T-cell (primary cell): ENCODE measurements around the gene RANBP17. TPM values are rescaled to one million over a fixed set of nuclear protein-coding genes. Genes with fewer than 3 reads are reported as not detected.

Experiments used
- ATAC-seq, 4 experiments: fragments of 200-7000 bp in 3 of 4; fragments of 150-1000 bp in 1 of 4; cut with Tn5 transposase; replicated peaks in 1 of 4; 1 replicate in 3 of 4; 2 replicates in 1 of 4; pipeline ENCODE4 v1.10.0; 2021; ENCODE audit warnings: moderate library complexity in 3 of 4, mild to moderate bottlenecking in 2 of 4, moderate number of reproducible peaks in 1 of 4
- CTCF ChIA-PET, 2 donors: fragments of 300-600 bp; sonication (Branson Sonifier 250); formaldehyde crosslinking; loops; one replicate each; lab custom pipeline; 2022; ENCODE audit warnings: antibody characterized with exemption in 2 of 2; lab: Charles Lee
- POLR2A ChIA-PET, 2 donors: fragments of 300-600 bp; sonication (Branson Sonifier 250); formaldehyde crosslinking; loops; one replicate each; lab custom pipeline; 2022; ENCODE audit warnings: antibody characterized with exemption in 2 of 2; lab: Charles Lee
- DNase-seq, 35 experiments: peaks; one replicate each; pipeline versions ENCODE4 v3.0.0 to v3.0.0-alpha.2; 2013 to 2023
- H3K27ac ChIP-seq: one replicate; pipeline ENCODE4 v1.5.1; 2013; ENCODE audit warnings: low read length
- H3K27me3 ChIP-seq, 2 experiments: replicated peaks in 1 of 2; 1 replicate in 1 of 2; 2 replicates in 1 of 2; pipeline versions ENCODE4 v1.6.1 to v1.7.0; 2013; ENCODE audit warnings: low read length in 1 of 2, mixed read lengths in 1 of 2; ENCODE audit not compliant: control insufficient read depth in 2 of 2, insufficient read depth in 2 of 2; ENCODE audit errors: extremely low read depth in 1 of 2
- H3K36me3 ChIP-seq, 2 donors: 1 replicate in 1 of 2; 2 replicates in 1 of 2; pipeline versions ENCODE4 v1.6.1 to v1.7.0; 2013; ENCODE audit warnings: low read length in 1 of 2; ENCODE audit not compliant: control insufficient read depth in 2 of 2, insufficient read depth in 1 of 2; ENCODE audit errors: extremely low read depth in 1 of 2
- H3K4me1 ChIP-seq, 2 experiments: 1 replicate in 1 of 2; 2 replicates in 1 of 2; pipeline versions ENCODE4 v1.6.1 to v1.7.0; 2013; ENCODE audit warnings: low read length in 2 of 2, mixed read lengths in 1 of 2; ENCODE audit not compliant: insufficient read depth in 2 of 2, control insufficient read depth in 1 of 2; ENCODE audit errors: extremely low read depth in 1 of 2
- H3K4me3 ChIP-seq, 2 donors: 1 replicate in 1 of 2; 2 replicates in 1 of 2; pipeline versions ENCODE4 v1.5.1 to v1.7.0; 2013; ENCODE audit warnings: mild to moderate bottlenecking in 2 of 2, low read length in 1 of 2, moderate library complexity in 1 of 2; ENCODE audit not compliant: control insufficient read depth in 1 of 2; ENCODE audit errors: extremely low read depth in 1 of 2
- H3K9me3 ChIP-seq: 2 replicates; pipeline ENCODE4 v1.7.0; 2013
- H3K27ac Mint-ChIP-seq, 2 donors: one replicate each; pipeline ENCODE4 v1.8.0; 2020 to 2021; ENCODE audit warnings: mild to moderate bottlenecking in 2 of 2, mixed read lengths in 2 of 2
- H3K27me3 Mint-ChIP-seq, 2 donors: one replicate each; pipeline ENCODE4 v1.8.0; 2021 to 2022; ENCODE audit warnings: mixed read lengths in 2 of 2
- H3K36me3 Mint-ChIP-seq: one replicate; pipeline ENCODE4 v1.8.0; 2021; ENCODE audit warnings: mixed read lengths
- H3K4me1 Mint-ChIP-seq, 3 donors: one replicate each; pipeline ENCODE4 v1.8.0; 2020 to 2022; ENCODE audit warnings: mixed read lengths in 3 of 3, mild to moderate bottlenecking in 1 of 3
- H3K4me3 Mint-ChIP-seq, 3 donors: one replicate each; pipeline ENCODE4 v1.8.0; 2020 to 2022; ENCODE audit warnings: mild to moderate bottlenecking in 3 of 3, mixed read lengths in 3 of 3, moderate library complexity in 3 of 3
- H3K9me3 Mint-ChIP-seq, 3 donors: one replicate each; pipeline ENCODE4 v1.8.0; 2020 to 2022; ENCODE audit warnings: mixed read lengths in 3 of 3
- whole genome bisulfite sequencing: methylation state at CpG from one replicate; pipeline ENCODE4 v1.1.5; 2013; ENCODE audit warnings: missing lambda C conversion rate; ENCODE audit not compliant: insufficient coverage; 5-methylcytosine and 5-hydroxymethylcytosine counted together
- total RNA-seq, 35 experiments: library from RNA in 6 of 35; stranded (reverse) in 6 of 35; fragments of 120-200 nt in 1 of 35; gene quantifications; one replicate each; pipeline versions ENCODE4 v1.2.1 to v1.2.4 and lab custom pipeline; 2013 to 2026

The RANBP17 gene
- total RNA-seq, 5 donors from 2014 or later (not counting 1 experiment from before 2014, with no cell fraction given), result 0.41 to 0.62 (median 0.58) TPM; not detected in 2

- H3K4me1 Mint-ChIP-seq, result no peaks in the 10 kb centered on the region
- ATAC-seq, result no peak
- CTCF ChIA-PET, result no interaction called here
Observed at GRCh38 chr5:171120986-171121622, 259.3 kb downstream of the RANBP17 start.

DNA sequence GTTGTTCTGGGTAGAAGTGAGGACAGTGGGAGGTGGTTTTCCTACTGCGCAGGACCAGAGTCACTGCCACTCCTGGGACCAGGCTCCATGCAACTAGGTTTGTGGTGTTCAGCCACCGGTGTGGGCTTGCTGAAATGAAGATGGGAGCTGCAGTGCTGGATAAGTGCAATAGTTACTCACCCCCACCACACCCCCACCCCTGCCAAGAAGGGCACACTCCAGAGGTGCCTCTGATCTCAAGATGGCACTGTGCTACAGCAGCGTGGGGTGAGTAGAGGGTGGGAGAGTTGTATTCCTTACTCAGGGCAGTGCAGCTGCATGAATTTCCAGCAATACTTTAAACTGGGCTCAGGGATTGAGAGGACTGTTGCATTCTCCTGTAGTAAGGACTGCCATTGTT is 259.8 kb downstream of the RANBP17 start:
- Histone ChIP-seq H3K9me3 (no peaks in the 10 kb centered on the region), H3K4me1 (no peaks in the 10 kb centered on the region), H3K36me3 (no peaks in the 10 kb centered on the region), H3K4me3 (no peak overlapping the region), H3K27me3 (peaks cover 0 to 23% of the 10 kb centered on the region in 2 experiments), H3K27ac (no peak overlapping the region)
- Mint-ChIP-seq H3K9me3 (peaks cover 5 to 15% (median 9%) of the 10 kb centered on the region in 3 donors), H3K27ac (no peak overlapping the region), H3K4me1 (no peaks in the 10 kb centered on the region), H3K4me3 (no peak overlapping the region), H3K27me3 (peaks cover 4 to 12% of the 10 kb centered on the region in 2 donors), H3K36me3 (no peaks in the 10 kb centered on the region)
- CTCF ChIA-PET, result no interaction called here
- ATAC-seq (no peak), DNase-seq (no peak)
- POLR2A ChIA-PET, result no interaction called here
- 80% methylated on average over 2 of the region's 3 CpGs for WGBS

More at GRCh38 chr5:171120986-171121622, 259.3 kb downstream of the RANBP17 start:
- Histone ChIP-seq H3K36me3 (no peaks in the 10 kb centered on the region), H3K27ac (no peak overlapping the region), H3K27me3 (peaks cover 0 to 23% of the 10 kb centered on the region in 2 experiments), H3K4me1 (no peaks in the 10 kb centered on the region), H3K9me3 (no peaks in the 10 kb centered on the region), H3K4me3 (no peak overlapping the region)
- 86% methylated on average over 15 of the region's 15 CpGs for WGBS
- Mint-ChIP-seq H3K9me3 (peaks cover 5 to 15% (median 9%) of the 10 kb centered on the region in 3 donors), H3K4me3 (no peak overlapping the region), H3K27me3 (peaks cover 4 to 12% of the 10 kb centered on the region in 2 donors), H3K36me3 (no peaks in the 10 kb centered on the region), H3K27ac (no peak overlapping the region)
- DNase-seq, result no peak
- POLR2A ChIA-PET, result no interaction called here

GRCh38 chr5:171122372-171122771 is 260.6 kb downstream of the RANBP17 start:
- no peak for ATAC-seq
- no peak overlapping the region for H3K4me3 ChIP-seq
- WGBS, result no CpG with 5 or more reads among the region's 2 CpGs
- no peak overlapping the region for H3K27ac Mint-ChIP-seq
- no peak overlapping the region for H3K27ac ChIP-seq
- H3K4me1 Mint-ChIP-seq, result no peaks in the 10 kb centered on the region
- no peaks in the 10 kb centered on the region for H3K36me3 Mint-ChIP-seq
- peaks cover 5 to 15% (median 9%) of the 10 kb centered on the region in 3 donors for H3K9me3 Mint-ChIP-seq
- POLR2A ChIA-PET, result no interaction called here
- CTCF ChIA-PET, result no interaction called here
- H3K9me3 ChIP-seq, result no peaks in the 10 kb centered on the region
- H3K4me3 Mint-ChIP-seq, result no peak overlapping the region
- no peak for DNase-seq
- H3K27me3 Mint-ChIP-seq, result peaks cover 4 to 12% of the 10 kb centered on the region in 2 donors
- H3K36me3 ChIP-seq, result no peaks in the 10 kb centered on the region
- H3K27me3 ChIP-seq, result peaks cover 0 to 23% of the 10 kb centered on the region in 2 experiments
- H3K4me1 ChIP-seq, result no peaks in the 10 kb centered on the region

- no peak overlapping the region for H3K4me3 Mint-ChIP-seq
- 84% methylated on average over 3 of the region's 4 CpGs for WGBS
Observed at GRCh38 chr5:171123417-171123816, 261.6 kb downstream of the RANBP17 start.

GRCh38 chr5:171127314-171127713 is 265.5 kb downstream of the RANBP17 start:
- DNase-seq (no peak), ATAC-seq (no peak)
- Mint-ChIP-seq H3K27ac (no peak overlapping the region), H3K36me3 (no peaks in the 10 kb centered on the region), H3K4me3 (no peak overlapping the region), H3K4me1 (no peaks in the 10 kb centered on the region), H3K27me3 (peaks cover under 1 to 8% of the 10 kb centered on the region in 2 donors), H3K9me3 (no peaks in the 10 kb centered on the region)
- CTCF ChIA-PET, result no interaction called here
- no peak overlapping the region for H3K4me3 ChIP-seq
- H3K27ac ChIP-seq, result no peak overlapping the region
- no CpG with 5 or more reads among the region's 2 CpGs for WGBS
- no peaks in the 10 kb centered on the region for H3K4me1 ChIP-seq
- no peaks in the 10 kb centered on the region for H3K36me3 ChIP-seq
- POLR2A ChIA-PET, result no interaction called here
- peaks cover 0 to 13% of the 10 kb centered on the region in 2 experiments for H3K27me3 ChIP-seq
- H3K9me3 ChIP-seq, result no peaks in the 10 kb centered on the region

More at GRCh38 chr5:171123417-171123816, 261.6 kb downstream of the RANBP17 start:
- ChIA-PET CTCF (no interaction called here), POLR2A (no interaction called here)
- DNase-seq (no peak), ATAC-seq (no peak)
- Histone ChIP-seq H3K36me3 (no peaks in the 10 kb centered on the region), H3K27ac (no peak overlapping the region), H3K9me3 (no peaks in the 10 kb centered on the region), H3K4me1 (no peaks in the 10 kb centered on the region), H3K4me3 (no peak overlapping the region), H3K27me3 (peaks cover 0 to 23% of the 10 kb centered on the region in 2 experiments)
- Mint-ChIP-seq H3K27ac (no peak overlapping the region), H3K36me3 (no peaks in the 10 kb centered on the region), H3K9me3 (peaks cover 3 to 9% (median 8%) of the 10 kb centered on the region in 3 donors), H3K4me1 (no peaks in the 10 kb centered on the region), H3K27me3 (peaks cover 4 to 12% of the 10 kb centered on the region in 2 donors)

GRCh38 chr5:171128136-171128535 is 266.3 kb downstream of the RANBP17 start:
- Histone ChIP-seq H3K4me1 (no peaks in the 10 kb centered on the region), H3K27ac (no peak overlapping the region), H3K27me3 (peaks cover 0 to 5% of the 10 kb centered on the region in 2 experiments), H3K4me3 (no peak overlapping the region), H3K36me3 (no peaks in the 10 kb centered on the region), H3K9me3 (no peaks in the 10 kb centered on the region)
- ATAC-seq, result no peak
- DNase-seq, result no peak
- H3K27ac Mint-ChIP-seq, result no peak overlapping the region
- WGBS, result 80% methylated on average over 1 of the region's 4 CpGs
- no peaks in the 10 kb centered on the region for H3K9me3 Mint-ChIP-seq
- POLR2A ChIA-PET, result no interaction called here
- H3K27me3 Mint-ChIP-seq, result peaks cover 0 to 7% of the 10 kb centered on the region in 2 donors
- no peaks in the 10 kb centered on the region for H3K36me3 Mint-ChIP-seq
- CTCF ChIA-PET, result no interaction called here
- H3K4me3 Mint-ChIP-seq, result no peak overlapping the region
- no peaks in the 10 kb centered on the region for H3K4me1 Mint-ChIP-seq
